ENCODE data around the gene BAHCC1. TPM values are rescaled to one million over a fixed set of nuclear protein-coding genes. Genes with fewer than 3 reads are reported as not detected.

Gene BAHCC1
- total and polyA plus RNA-seq, 9 of the 15 experiments (the other 6 are each of a cell fraction or from before 2014, with no cell fraction given), result 0.14 to 26.9 (median 5.0) TPM

DNA sequence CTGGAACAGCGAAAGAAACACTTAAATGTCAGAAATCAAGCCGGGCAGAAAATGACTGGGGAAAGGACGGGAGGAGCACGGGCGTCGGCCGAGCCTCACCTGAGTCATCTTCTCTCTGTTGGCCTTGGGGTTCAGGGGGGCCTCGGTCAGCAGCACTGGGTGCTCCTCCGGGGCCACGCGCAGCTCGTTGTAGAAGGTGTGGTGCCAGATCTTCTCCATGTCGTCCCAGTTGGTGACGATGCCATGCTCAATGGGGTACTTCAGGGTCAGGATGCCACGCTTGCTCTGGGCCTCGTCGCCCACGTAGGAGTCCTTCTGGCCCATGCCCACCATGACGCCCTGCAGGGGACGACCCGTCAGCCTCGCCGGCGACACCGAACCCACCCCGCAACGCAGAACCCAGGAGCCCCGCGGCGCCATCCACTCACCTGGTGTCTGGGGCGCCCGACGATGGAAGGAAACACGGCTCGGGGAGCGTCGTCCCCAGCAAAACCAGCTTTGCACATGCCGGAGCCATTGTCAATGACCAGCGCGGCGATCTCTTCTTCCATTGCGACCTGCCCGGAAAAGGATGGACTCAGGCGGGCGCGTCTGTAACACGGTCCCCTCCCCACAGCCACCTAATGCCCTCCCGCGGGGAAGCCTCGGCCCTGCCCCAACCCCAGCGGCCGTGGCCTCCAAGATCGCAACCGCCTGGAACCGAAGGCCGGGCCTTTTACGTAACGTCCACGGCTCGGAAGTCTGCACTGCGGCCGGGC is 116.7 kb downstream of the BAHCC1 start (continued):
- TF ChIP-seq, protein P1, sequence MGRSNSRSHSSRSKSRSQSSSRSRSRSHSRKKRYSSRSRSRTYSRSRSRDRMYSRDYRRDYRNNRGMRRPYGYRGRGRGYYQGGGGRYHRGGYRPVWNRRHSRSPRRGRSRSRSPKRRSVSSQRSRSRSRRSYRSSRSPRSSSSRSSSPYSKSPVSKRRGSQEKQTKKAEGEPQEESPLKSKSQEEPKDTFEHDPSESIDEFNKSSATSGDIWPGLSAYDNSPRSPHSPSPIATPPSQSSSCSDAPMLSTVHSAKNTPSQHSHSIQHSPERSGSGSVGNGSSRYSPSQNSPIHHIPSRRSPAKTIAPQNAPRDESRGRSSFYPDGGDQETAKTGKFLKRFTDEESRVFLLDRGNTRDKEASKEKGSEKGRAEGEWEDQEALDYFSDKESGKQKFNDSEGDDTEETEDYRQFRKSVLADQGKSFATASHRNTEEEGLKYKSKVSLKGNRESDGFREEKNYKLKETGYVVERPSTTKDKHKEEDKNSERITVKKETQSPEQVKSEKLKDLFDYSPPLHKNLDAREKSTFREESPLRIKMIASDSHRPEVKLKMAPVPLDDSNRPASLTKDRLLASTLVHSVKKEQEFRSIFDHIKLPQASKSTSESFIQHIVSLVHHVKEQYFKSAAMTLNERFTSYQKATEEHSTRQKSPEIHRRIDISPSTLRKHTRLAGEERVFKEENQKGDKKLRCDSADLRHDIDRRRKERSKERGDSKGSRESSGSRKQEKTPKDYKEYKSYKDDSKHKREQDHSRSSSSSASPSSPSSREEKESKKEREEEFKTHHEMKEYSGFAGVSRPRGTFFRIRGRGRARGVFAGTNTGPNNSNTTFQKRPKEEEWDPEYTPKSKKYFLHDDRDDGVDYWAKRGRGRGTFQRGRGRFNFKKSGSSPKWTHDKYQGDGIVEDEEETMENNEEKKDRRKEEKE (IDR thresholded peaks at IDR 0.05; ENCODE audit: borderline replicate concordance in 1 of 2, control insufficient read depth in 1 of 2, low read depth in 2 of 2, low read length in 1 of 2), result no peak
- TF ChIP-seq GATAD2A (IDR thresholded peaks at IDR 0.05), result no peak
- no peak for TF ChIP-seq DNMT1 (IDR thresholded peaks at IDR 0.05)
- no peak for TF ChIP-seq POLR2H (tag; IDR thresholded peaks at IDR 0.05; ENCODE audit: low read depth)
- TF ChIP-seq LARP7 (IDR thresholded peaks at IDR 0.05), result no peak
- TF ChIP-seq, protein P2, sequence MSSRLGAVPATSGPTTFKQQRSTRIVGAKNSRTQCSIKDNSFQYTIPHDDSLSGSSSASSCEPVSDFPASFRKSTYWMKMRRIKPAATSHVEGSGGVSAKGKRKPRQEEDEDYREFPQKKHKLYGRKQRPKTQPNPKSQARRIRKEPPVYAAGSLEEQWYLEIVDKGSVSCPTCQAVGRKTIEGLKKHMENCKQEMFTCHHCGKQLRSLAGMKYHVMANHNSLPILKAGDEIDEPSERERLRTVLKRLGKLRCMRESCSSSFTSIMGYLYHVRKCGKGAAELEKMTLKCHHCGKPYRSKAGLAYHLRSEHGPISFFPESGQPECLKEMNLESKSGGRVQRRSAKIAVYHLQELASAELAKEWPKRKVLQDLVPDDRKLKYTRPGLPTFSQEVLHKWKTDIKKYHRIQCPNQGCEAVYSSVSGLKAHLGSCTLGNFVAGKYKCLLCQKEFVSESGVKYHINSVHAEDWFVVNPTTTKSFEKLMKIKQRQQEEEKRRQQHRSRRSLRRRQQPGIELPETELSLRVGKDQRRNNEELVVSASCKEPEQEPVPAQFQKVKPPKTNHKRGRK (tag; IDR thresholded peaks at IDR 0.05), result no peak
- TF ChIP-seq TAF15 (IDR thresholded peaks at IDR 0.05; ENCODE audit: low read depth, low read length), result peak; percentile 76; the same call in 1 of the 2 replicates
- TF ChIP-seq OTX1 (CRISPR knock-in tag; IDR thresholded peaks at IDR 0.05), result 0 out of 2 replicates have a peak, but pooled peaks have one; percentile 47
- TF ChIP-seq NR2C2 (CRISPR knock-in tag; IDR thresholded peaks at IDR 0.05), result no peak
- no peak for TF ChIP-seq NR2C2 (tag; IDR thresholded peaks at IDR 0.05)
- TF ChIP-seq ZNF586 (CRISPR knock-in tag; conservative IDR thresholded peaks at IDR 0.05), result no peak
- TF ChIP-seq SRSF7 (optimal IDR thresholded peaks at IDR 0.05; ENCODE audit: low read depth, low read length), result no peak
- peak; percentile 64; the same call in 1 of the 2 replicates for TF ChIP-seq E2F3 (CRISPR knock-in tag; IDR thresholded peaks at IDR 0.05)
- TF ChIP-seq, protein P3, sequence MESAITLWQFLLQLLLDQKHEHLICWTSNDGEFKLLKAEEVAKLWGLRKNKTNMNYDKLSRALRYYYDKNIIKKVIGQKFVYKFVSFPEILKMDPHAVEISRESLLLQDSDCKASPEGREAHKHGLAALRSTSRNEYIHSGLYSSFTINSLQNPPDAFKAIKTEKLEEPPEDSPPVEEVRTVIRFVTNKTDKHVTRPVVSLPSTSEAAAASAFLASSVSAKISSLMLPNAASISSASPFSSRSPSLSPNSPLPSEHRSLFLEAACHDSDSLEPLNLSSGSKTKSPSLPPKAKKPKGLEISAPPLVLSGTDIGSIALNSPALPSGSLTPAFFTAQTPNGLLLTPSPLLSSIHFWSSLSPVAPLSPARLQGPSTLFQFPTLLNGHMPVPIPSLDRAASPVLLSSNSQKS (CRISPR knock-in tag; IDR thresholded peaks at IDR 0.05), result no peak
- TF ChIP-seq CAMTA2 (CRISPR knock-in tag; conservative IDR thresholded peaks at IDR 0.05), result no peak
- no peak for TF ChIP-seq RFX1 (IDR thresholded peaks at IDR 0.05)
- TF ChIP-seq NCOA6 (IDR thresholded peaks at IDR 0.05), result no peak
- TF ChIP-seq TEAD2 (tag; IDR thresholded peaks at IDR 0.05), result no peak
- TF ChIP-seq POLR2A (conservative IDR thresholded peaks at IDR 0.05), result peak; percentile 82
- TF ChIP-seq, protein P4, sequence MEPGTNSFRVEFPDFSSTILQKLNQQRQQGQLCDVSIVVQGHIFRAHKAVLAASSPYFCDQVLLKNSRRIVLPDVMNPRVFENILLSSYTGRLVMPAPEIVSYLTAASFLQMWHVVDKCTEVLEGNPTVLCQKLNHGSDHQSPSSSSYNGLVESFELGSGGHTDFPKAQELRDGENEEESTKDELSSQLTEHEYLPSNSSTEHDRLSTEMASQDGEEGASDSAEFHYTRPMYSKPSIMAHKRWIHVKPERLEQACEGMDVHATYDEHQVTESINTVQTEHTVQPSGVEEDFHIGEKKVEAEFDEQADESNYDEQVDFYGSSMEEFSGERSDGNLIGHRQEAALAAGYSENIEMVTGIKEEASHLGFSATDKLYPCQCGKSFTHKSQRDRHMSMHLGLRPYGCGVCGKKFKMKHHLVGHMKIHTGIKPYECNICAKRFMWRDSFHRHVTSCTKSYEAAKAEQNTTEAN (CRISPR knock-in tag; IDR thresholded peaks at IDR 0.05), result no peak; the same call in 1 of the 2 replicates
- TF ChIP-seq ZNF140 (CRISPR knock-in tag; IDR thresholded peaks at IDR 0.05), result no peak
- TF ChIP-seq LEF1 (IDR thresholded peaks at IDR 0.05), result no peak
- no peak for TF ChIP-seq IRF2 (CRISPR knock-in tag; IDR thresholded peaks at IDR 0.05)
- TF ChIP-seq BMI1 (IDR thresholded peaks at IDR 0.05; ENCODE audit: low read length), result no peak
- peak; percentile 69 for TF ChIP-seq HNRNPL (IDR thresholded peaks at IDR 0.05; ENCODE audit: low read depth, low read length)
